ENCODE measurements around the gene RRP36.

DNA sequence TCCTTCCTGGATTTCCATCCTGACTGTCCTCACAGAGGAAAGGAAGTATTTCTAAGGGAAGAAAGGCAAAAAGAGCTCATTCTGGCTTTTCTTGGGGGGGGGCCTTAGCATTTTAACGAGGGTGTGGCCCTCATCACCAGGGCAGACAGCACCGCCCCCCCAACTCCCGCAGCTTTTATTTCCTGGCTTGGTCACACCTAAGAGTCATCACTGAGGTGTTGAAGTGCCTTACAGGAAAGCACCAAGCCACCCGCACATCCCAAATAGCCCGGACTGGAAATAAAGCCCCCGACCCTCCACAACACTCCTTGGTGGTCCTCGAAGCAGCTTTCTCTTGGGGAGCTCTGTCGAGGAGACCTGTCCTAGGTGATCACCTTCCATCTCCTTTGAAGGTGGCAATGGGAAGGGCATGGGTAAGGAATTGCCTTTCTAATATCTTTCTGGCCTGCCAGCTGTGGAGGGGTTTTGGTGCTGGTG, 55.9 kb downstream of the RRP36 start:
- TF ChIP-seq, protein P1, sequence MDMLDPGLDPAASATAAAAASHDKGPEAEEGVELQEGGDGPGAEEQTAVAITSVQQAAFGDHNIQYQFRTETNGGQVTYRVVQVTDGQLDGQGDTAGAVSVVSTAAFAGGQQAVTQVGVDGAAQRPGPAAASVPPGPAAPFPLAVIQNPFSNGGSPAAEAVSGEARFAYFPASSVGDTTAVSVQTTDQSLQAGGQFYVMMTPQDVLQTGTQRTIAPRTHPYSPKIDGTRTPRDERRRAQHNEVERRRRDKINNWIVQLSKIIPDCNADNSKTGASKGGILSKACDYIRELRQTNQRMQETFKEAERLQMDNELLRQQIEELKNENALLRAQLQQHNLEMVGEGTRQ (CRISPR knock-in tag; IDR thresholded peaks at IDR 0.05), result no peak
- TF ChIP-seq, protein P2, sequence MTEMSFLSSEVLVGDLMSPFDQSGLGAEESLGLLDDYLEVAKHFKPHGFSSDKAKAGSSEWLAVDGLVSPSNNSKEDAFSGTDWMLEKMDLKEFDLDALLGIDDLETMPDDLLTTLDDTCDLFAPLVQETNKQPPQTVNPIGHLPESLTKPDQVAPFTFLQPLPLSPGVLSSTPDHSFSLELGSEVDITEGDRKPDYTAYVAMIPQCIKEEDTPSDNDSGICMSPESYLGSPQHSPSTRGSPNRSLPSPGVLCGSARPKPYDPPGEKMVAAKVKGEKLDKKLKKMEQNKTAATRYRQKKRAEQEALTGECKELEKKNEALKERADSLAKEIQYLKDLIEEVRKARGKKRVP (CRISPR knock-in tag; IDR thresholded peaks at IDR 0.05), result no peak
- no peak for TF ChIP-seq FOXM1 (IDR thresholded peaks at IDR 0.05; ENCODE audit: low read depth)
- no peak for TF ChIP-seq FOXM1 (CRISPR knock-in tag; IDR thresholded peaks at IDR 0.05; ENCODE audit: low read depth)
- no peak for TF ChIP-seq FOXK1 (CRISPR knock-in tag; IDR thresholded peaks at IDR 0.05; ENCODE audit: borderline replicate concordance)
- TF ChIP-seq BACH1 (tag; IDR thresholded peaks at IDR 0.05), result no peak

All from K562 (cell line).